WTC11 (cell line): ENCODE measurements around the gene PIGO. TPM values are rescaled to one million over a fixed set of nuclear protein-coding genes. Genes with fewer than 3 reads are reported as not detected.

Experiments used
- ATAC-seq: fragments of 200-7000 bp; cut with Tn5 transposase; 2 replicates; pipeline ENCODE4 v1.10.0; 2021; ENCODE audit warnings: mild to moderate bottlenecking, moderate library complexity
- Bru-seq: library from RNA; stranded (reverse); fragments of 400-500 nt; gene quantifications from one replicate; lab custom pipeline; 2021; lab: Mats Ljungman, UMichigan
- CTCF ChIA-PET: fragments of 300-600 bp; sonication (Branson Sonifier 250); formaldehyde crosslinking; loops from one replicate; lab custom pipeline; 2021; ENCODE audit warnings: antibody characterized with exemption; lab: Charles Lee
- POLR2A ChIA-PET: fragments of 350-600 bp; sonication (Branson Sonifier 250); formaldehyde crosslinking; loops from one replicate; lab custom pipeline; 2021; ENCODE audit warnings: antibody characterized with exemption; lab: Charles Lee
- DNase-seq: peaks from one replicate; pipeline ENCODE4 v3.0.0; 2021; ENCODE audit warnings: low spot score
- H3K27ac Mint-ChIP-seq: 2 replicates; pipeline ENCODE4 v1.8.0; 2021; ENCODE audit warnings: mixed read lengths
- H3K27me3 Mint-ChIP-seq: 2 replicates; pipeline ENCODE4 v1.8.0; 2021; ENCODE audit warnings: low read depth, mild to moderate bottlenecking, moderate library complexity, mixed read lengths
- H3K36me3 Mint-ChIP-seq: 2 replicates; pipeline ENCODE4 v1.8.0; 2021; ENCODE audit warnings: mixed read lengths
- H3K4me1 Mint-ChIP-seq: 2 replicates; pipeline ENCODE4 v1.8.0; 2022; ENCODE audit warnings: mixed read lengths
- H3K4me3 Mint-ChIP-seq: 2 replicates; pipeline ENCODE4 v1.8.0; 2021; ENCODE audit warnings: mild to moderate bottlenecking, moderate library complexity, mixed read lengths
- H3K9me3 Mint-ChIP-seq: 2 replicates; pipeline ENCODE4 v1.8.0; 2021; ENCODE audit warnings: mixed read lengths
- ATF1 ChIP-seq: sonication (generic); formaldehyde crosslinking; IDR thresholded peaks from 2 replicates; pipeline ENCODE4 v1.8.1; 2023; ENCODE audit warnings: mild to moderate bottlenecking, moderate library complexity, missing genetic modification reagents
- CREM ChIP-seq: sonication (generic); formaldehyde crosslinking; IDR thresholded peaks from 2 replicates; pipeline ENCODE4 v1.8.1; 2022; ENCODE audit warnings: mild to moderate bottlenecking, missing genetic modification reagents, moderate library complexity
- GTF2I ChIP-seq: fragments of 250-450 bp; sonication (Bioruptor Pico); conservative IDR thresholded peaks from 2 replicates; pipeline ENCODE4 v1.4.0; 2021; ENCODE audit warnings: mild to moderate bottlenecking
- IRF2 ChIP-seq: sonication (generic); formaldehyde crosslinking; IDR thresholded peaks from 2 replicates; pipeline ENCODE4 v1.8.0; 2022; ENCODE audit warnings: low read depth, missing genetic modification reagents, borderline replicate concordance
- MAX ChIP-seq: sonication (generic); formaldehyde crosslinking; IDR thresholded peaks from 2 replicates; pipeline ENCODE4 v1.8.0; 2022; ENCODE audit warnings: mild to moderate bottlenecking, missing genetic modification reagents
- MYBL2 ChIP-seq: sonication (generic); formaldehyde crosslinking; IDR thresholded peaks from 2 replicates; pipeline ENCODE4 v1.8.1; 2023; ENCODE audit warnings: mild to moderate bottlenecking, moderate library complexity, missing genetic modification reagents
- NFATC4 ChIP-seq: fragments of 250-450 bp; sonication (Bioruptor Pico); IDR thresholded peaks from 2 replicates; pipeline ENCODE4 v1.9.0; 2021; ENCODE audit warnings: mild to moderate bottlenecking
- NFE2L1 ChIP-seq: sonication (generic); formaldehyde crosslinking; IDR thresholded peaks from 2 replicates; pipeline ENCODE4 v1.8.1; 2023; ENCODE audit warnings: missing genetic modification reagents
- NFYB ChIP-seq: sonication (generic); formaldehyde crosslinking; conservative IDR thresholded peaks from 2 replicates; pipeline ENCODE4 v1.8.0; 2022; ENCODE audit warnings: low read depth, missing genetic modification reagents
- NR1H2 ChIP-seq: sonication (generic); formaldehyde crosslinking; IDR thresholded peaks from 2 replicates; pipeline ENCODE4 v1.9.0; 2021; ENCODE audit warnings: mild to moderate bottlenecking, moderate library complexity, missing genetic modification reagents
- NR3C1 ChIP-seq: sonication (generic); formaldehyde crosslinking; conservative IDR thresholded peaks from 2 replicates; pipeline ENCODE4 v1.8.1; 2023; ENCODE audit warnings: low read depth, mild to moderate bottlenecking, missing genetic modification reagents
- OVOL2 ChIP-seq: fragments of 250-450 bp; sonication (Bioruptor Pico); IDR thresholded peaks from 2 replicates; pipeline ENCODE4 v1.9.0; 2021; ENCODE audit warnings: mild to moderate bottlenecking, borderline replicate concordance
- RELA ChIP-seq: sonication (generic); formaldehyde crosslinking; IDR thresholded peaks from 2 replicates; pipeline ENCODE4 v1.8.1; 2022; ENCODE audit warnings: missing genetic modification reagents, mild to moderate bottlenecking, borderline replicate concordance
- RORB ChIP-seq: fragments of 250-450 bp; sonication (Bioruptor Pico); IDR thresholded peaks from 2 replicates; pipeline ENCODE4 v1.9.0; 2021; ENCODE audit warnings: mild to moderate bottlenecking
- SP1 ChIP-seq: sonication (generic); formaldehyde crosslinking; conservative IDR thresholded peaks from 2 replicates; pipeline ENCODE4 v1.8.1; 2022; ENCODE audit warnings: missing genetic modification reagents
- TEAD1 ChIP-seq: sonication (generic); formaldehyde crosslinking; IDR thresholded peaks from 2 replicates; pipeline ENCODE4 v1.8.0; 2022; ENCODE audit warnings: mild to moderate bottlenecking, missing genetic modification reagents
- TEAD4 ChIP-seq: sonication (generic); formaldehyde crosslinking; IDR thresholded peaks from 2 replicates; pipeline ENCODE4 v1.8.0; 2022; ENCODE audit warnings: mild to moderate bottlenecking, missing genetic modification reagents
- ZNF263 ChIP-seq: sonication (generic); formaldehyde crosslinking; IDR thresholded peaks from 2 replicates; pipeline ENCODE4 v1.8.1; 2022; ENCODE audit warnings: low read depth, mild to moderate bottlenecking, moderate library complexity, missing genetic modification reagents
- ZNF671 ChIP-seq: fragments of 250-450 bp; sonication (Bioruptor Pico); IDR thresholded peaks from 2 replicates; pipeline ENCODE4 v1.8.0; 2021; ENCODE audit warnings: mild to moderate bottlenecking
- long read RNA-seq, 3 experiments: library from RNA in 1 of 3; library from capped mRNA in 1 of 3; library from polyadenylated mRNA in 1 of 3; unstranded in 2 of 3; stranded (forward) in 1 of 3; transcript quantifications; one replicate each; pipeline ENCODE4 v2.0.0, GENCODE V29; 2021
- total RNA-seq: library from RNA; stranded (reverse); gene quantifications from 3 replicates; pipeline ENCODE4 v1.2.3, GENCODE V29; 2021
- TF ChIP-seq, protein P1 (sequence below): sonication (generic); formaldehyde crosslinking; IDR thresholded peaks from 2 replicates; pipeline ENCODE4 v1.8.1; 2022; ENCODE audit warnings: mild to moderate bottlenecking, moderate library complexity, missing genetic modification reagents
- TF ChIP-seq, protein P2 (sequence below): fragments of 250-450 bp; sonication (Bioruptor Pico); conservative IDR thresholded peaks from 2 replicates; pipeline ENCODE4 v1.9.0; 2021; ENCODE audit warnings: mild to moderate bottlenecking
- TF ChIP-seq, protein P3 (sequence below): sonication (generic); formaldehyde crosslinking; conservative IDR thresholded peaks from 2 replicates; pipeline ENCODE4 v1.8.1; 2023; ENCODE audit warnings: mild to moderate bottlenecking, low read depth, missing genetic modification reagents, moderate library complexity
- TF ChIP-seq, protein P4 (sequence below): sonication (generic); formaldehyde crosslinking; IDR thresholded peaks from 2 replicates; pipeline ENCODE4 v1.8.1; 2022; ENCODE audit warnings: low read depth, missing genetic modification reagents, borderline replicate concordance
- TF ChIP-seq, protein P5 (sequence below): fragments of 250-450 bp; sonication (Bioruptor Pico); IDR thresholded peaks from 2 replicates; pipeline ENCODE4 v1.9.0; 2021; ENCODE audit warnings: moderate library complexity, mild to moderate bottlenecking, inconsistent platforms, borderline replicate concordance
- TF ChIP-seq, protein P6 (sequence below): sonication (generic); formaldehyde crosslinking; IDR thresholded peaks from 2 replicates; pipeline ENCODE4 v1.8.1; 2023; ENCODE audit warnings: mild to moderate bottlenecking, missing genetic modification reagents, moderate library complexity

The PIGO gene
- total RNA-seq: 23.8 to 33.3 TPM (median 31.3 TPM) in 3 replicates
- percentile 72 among the genes with signal in this experiment for Bru-seq, nascent RNA
- long read RNA-seq, experiment 1, full-length matches to known transcripts: 17 of 105 reads
- long read RNA-seq, experiment 1, partial matches to known transcripts: 27 of 105 reads
- long read RNA-seq, experiment 1, other reads (novel, unspliced or antisense): 61 of 105 reads
- long read RNA-seq, experiment 2, full-length matches to known transcripts: 2 of 31 reads
- long read RNA-seq, experiment 2, partial matches to known transcripts: 20 of 31 reads
- long read RNA-seq, experiment 2, other reads (novel, unspliced or antisense): 9 of 31 reads
- long read RNA-seq, experiment 3, partial matches to known transcripts: 2 of 5 reads
- long read RNA-seq, experiment 3, other reads (novel, unspliced or antisense): 1 of 5 reads

- peaks cover 24% of the 10 kb centered on the region for H3K36me3 Mint-ChIP-seq
- peak within 1 kb of the TSS; percentile 92 for H3K27ac Mint-ChIP-seq
- H3K27me3 Mint-ChIP-seq: no peaks in the 10 kb centered on the region
- H3K4me1 Mint-ChIP-seq: no peaks in the 10 kb centered on the region
- POLR2A ChIA-PET: interaction anchor here (0.6 to 1.9 kb wide), 6 partner anchors 17 to 263 kb away, joined by 3 to 9 read pairs (median 4); partner anchors contain the start of genes FANCG and VCP
- DNase-seq: peak; percentile 91
- CTCF ChIA-PET: interaction anchor here (0.7 to 3.1 kb wide), 15 partner anchors 15 to 197 kb away, joined by 3 to 19 read pairs (median 6); partner anchors contain the start of genes ATOSB, DNAJB5, FANCG and UNC13B
- no peaks in the 10 kb centered on the region for H3K9me3 Mint-ChIP-seq
- ATAC-seq: peak; percentile 91
- H3K4me3 Mint-ChIP-seq: peak within 1 kb of the TSS; percentile 85
- TF ChIP-seq RELA (CRISPR knock-in tag): peak; percentile 89; the same call in 1 of the 2 replicates
- TF ChIP-seq ATF1 (CRISPR knock-in tag): no peak
- TF ChIP-seq TEAD4: peak; percentile 40; the same call in 1 of the 2 replicates
- TF ChIP-seq RORB (CRISPR knock-in tag): no peak
- TF ChIP-seq NR1H2 (CRISPR knock-in tag): no peak
- TF ChIP-seq MAX (CRISPR knock-in tag): peak; percentile 83; the same call in 1 of the 2 replicates
- TF ChIP-seq, protein P1, sequence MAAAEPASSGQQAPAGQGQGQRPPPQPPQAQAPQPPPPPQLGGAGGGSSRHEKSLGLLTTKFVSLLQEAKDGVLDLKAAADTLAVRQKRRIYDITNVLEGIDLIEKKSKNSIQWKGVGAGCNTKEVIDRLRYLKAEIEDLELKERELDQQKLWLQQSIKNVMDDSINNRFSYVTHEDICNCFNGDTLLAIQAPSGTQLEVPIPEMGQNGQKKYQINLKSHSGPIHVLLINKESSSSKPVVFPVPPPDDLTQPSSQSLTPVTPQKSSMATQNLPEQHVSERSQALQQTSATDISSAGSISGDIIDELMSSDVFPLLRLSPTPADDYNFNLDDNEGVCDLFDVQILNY (CRISPR knock-in tag): peak; percentile 55; the same call in 1 of the 2 replicates
- TF ChIP-seq TEAD1 (CRISPR knock-in tag): peak; percentile 40; the same call in 1 of the 2 replicates
- TF ChIP-seq, protein P2, sequence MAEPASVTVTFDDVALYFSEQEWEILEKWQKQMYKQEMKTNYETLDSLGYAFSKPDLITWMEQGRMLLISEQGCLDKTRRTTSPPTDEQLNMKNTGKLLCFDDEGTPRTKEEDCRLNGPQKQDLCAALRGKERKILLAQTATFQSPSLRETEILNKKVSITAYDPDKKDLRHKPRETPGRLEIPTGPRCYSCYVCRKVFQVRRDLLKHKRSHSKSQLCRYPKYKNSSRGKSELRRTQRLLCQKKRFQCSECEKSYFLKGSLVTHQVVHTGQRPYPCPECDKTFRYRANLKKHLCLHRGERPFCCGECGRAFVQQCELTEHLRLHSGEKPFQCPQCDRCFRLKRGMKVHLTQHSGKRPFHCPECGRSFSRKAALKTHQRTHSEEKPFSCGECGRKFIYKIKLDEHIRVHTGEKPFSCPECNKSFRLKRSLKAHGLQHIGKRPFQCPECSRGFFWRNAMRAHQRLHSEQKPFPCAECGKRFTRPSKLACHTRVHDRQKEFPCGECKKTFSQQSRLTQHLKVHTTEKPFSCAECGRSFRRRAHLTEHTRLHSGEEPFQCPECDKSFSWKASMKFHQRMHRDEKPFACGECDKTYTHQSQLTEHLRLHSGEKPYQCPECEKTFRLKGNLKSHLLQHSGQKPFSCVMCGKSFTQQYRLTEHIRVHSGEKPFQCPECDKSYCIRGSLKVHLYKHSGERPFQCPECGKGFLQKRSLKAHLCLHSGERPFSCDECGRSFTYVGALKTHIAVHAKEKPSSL (CRISPR knock-in tag): no peak
- no peak for TF ChIP-seq NR3C1 (CRISPR knock-in tag)
- no peak for TF ChIP-seq ZNF263 (CRISPR knock-in tag)
- TF ChIP-seq, protein P3, sequence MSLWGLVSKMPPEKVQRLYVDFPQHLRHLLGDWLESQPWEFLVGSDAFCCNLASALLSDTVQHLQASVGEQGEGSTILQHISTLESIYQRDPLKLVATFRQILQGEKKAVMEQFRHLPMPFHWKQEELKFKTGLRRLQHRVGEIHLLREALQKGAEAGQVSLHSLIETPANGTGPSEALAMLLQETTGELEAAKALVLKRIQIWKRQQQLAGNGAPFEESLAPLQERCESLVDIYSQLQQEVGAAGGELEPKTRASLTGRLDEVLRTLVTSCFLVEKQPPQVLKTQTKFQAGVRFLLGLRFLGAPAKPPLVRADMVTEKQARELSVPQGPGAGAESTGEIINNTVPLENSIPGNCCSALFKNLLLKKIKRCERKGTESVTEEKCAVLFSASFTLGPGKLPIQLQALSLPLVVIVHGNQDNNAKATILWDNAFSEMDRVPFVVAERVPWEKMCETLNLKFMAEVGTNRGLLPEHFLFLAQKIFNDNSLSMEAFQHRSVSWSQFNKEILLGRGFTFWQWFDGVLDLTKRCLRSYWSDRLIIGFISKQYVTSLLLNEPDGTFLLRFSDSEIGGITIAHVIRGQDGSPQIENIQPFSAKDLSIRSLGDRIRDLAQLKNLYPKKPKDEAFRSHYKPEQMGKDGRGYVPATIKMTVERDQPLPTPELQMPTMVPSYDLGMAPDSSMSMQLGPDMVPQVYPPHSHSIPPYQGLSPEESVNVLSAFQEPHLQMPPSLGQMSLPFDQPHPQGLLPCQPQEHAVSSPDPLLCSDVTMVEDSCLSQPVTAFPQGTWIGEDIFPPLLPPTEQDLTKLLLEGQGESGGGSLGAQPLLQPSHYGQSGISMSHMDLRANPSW (CRISPR knock-in tag): no peak
- no peak for TF ChIP-seq ZNF671 (CRISPR knock-in tag)
- no peak for TF ChIP-seq NFYB (CRISPR knock-in tag)
- TF ChIP-seq OVOL2 (CRISPR knock-in tag): no peak
- TF ChIP-seq IRF2 (CRISPR knock-in tag): no peak
- TF ChIP-seq, protein P4, sequence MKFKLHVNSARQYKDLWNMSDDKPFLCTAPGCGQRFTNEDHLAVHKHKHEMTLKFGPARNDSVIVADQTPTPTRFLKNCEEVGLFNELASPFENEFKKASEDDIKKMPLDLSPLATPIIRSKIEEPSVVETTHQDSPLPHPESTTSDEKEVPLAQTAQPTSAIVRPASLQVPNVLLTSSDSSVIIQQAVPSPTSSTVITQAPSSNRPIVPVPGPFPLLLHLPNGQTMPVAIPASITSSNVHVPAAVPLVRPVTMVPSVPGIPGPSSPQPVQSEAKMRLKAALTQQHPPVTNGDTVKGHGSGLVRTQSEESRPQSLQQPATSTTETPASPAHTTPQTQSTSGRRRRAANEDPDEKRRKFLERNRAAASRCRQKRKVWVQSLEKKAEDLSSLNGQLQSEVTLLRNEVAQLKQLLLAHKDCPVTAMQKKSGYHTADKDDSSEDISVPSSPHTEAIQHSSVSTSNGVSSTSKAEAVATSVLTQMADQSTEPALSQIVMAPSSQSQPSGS: no peak
- peak; percentile 78 for TF ChIP-seq SP1 (CRISPR knock-in tag)
- TF ChIP-seq, protein P5, sequence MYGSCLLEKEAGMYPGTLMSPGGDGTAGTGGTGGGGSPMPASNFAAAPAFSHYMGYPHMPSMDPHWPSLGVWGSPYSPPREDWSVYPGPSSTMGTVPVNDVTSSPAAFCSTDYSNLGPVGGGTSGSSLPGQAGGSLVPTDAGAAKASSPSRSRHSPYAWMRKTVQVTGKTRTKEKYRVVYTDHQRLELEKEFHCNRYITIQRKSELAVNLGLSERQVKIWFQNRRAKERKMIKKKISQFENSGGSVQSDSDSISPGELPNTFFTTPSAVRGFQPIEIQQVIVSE: no peak
- TF ChIP-seq NFE2L1 (CRISPR knock-in tag): no peak
- TF ChIP-seq NFATC4: no peak
- peak; percentile 58; the same call in 1 of the 2 replicates for TF ChIP-seq MYBL2
- peak; percentile 78 for TF ChIP-seq CREM (CRISPR knock-in tag)
- no peak for TF ChIP-seq GTF2I (CRISPR knock-in tag)
- TF ChIP-seq, protein P6, sequence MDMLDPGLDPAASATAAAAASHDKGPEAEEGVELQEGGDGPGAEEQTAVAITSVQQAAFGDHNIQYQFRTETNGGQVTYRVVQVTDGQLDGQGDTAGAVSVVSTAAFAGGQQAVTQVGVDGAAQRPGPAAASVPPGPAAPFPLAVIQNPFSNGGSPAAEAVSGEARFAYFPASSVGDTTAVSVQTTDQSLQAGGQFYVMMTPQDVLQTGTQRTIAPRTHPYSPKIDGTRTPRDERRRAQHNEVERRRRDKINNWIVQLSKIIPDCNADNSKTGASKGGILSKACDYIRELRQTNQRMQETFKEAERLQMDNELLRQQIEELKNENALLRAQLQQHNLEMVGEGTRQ (CRISPR knock-in tag): peak; percentile 31; the same call in 1 of the 2 replicates
Measured at GRCh38 chr9:35096035-35096849, at the start of gene PIGO. Gene PIGO, minus strand, starts transcription at chr9:35096591. Its CDS starts 1,026 bp downstream, at chr9:35095565.
